K562 (cell line): Measurements from ENCODE around the gene RPS6KA4. TPM values are rescaled to one million over a fixed set of nuclear protein-coding genes. Genes with fewer than 3 reads are reported as not detected.

ENCODE experiments used
- BRD4 ChIP-seq: fragments of 200-600 bp; sonication (generic); IDR thresholded peaks from 2 replicates; pipeline ENCODE4 v1.6.1; 2017; ENCODE audit warnings: inconsistent platforms
- ETS2 ChIP-seq: IDR thresholded peaks from 2 replicates; pipeline ENCODE4 v1.6.1; 2016; ENCODE audit warnings: borderline replicate concordance, missing genetic modification characterization, mild to moderate bottlenecking, moderate library complexity, missing compliant biosample characterization; ENCODE audit not compliant: poor library complexity, severe bottlenecking
- HDAC8 ChIP-seq: fragments of 450-650 bp; IDR thresholded peaks from 2 replicates; pipeline ENCODE4 v1.6.1; 2016; ENCODE audit warnings: mild to moderate bottlenecking, missing genetic modification characterization, moderate library complexity, missing compliant biosample characterization
- KAT7 ChIP-seq: sonication (generic); formaldehyde crosslinking; IDR thresholded peaks from 2 replicates; pipeline ENCODE4 v1.8.0; 2022; ENCODE audit warnings: missing genetic modification reagents, mild to moderate bottlenecking, borderline replicate concordance
- MAFG ChIP-seq: fragments of 450-650 bp; conservative IDR thresholded peaks from 2 replicates; pipeline ENCODE4 v1.6.1; 2016; ENCODE audit warnings: missing genetic modification characterization, missing compliant biosample characterization
- OTX1 ChIP-seq: fragments of 450-650 bp; formaldehyde crosslinking; IDR thresholded peaks from 2 replicates; pipeline ENCODE4 v1.4.0; 2022; ENCODE audit warnings: mild to moderate bottlenecking
- POLR2AphosphoS5 ChIP-seq: IDR thresholded peaks from 2 replicates; pipeline ENCODE4 v1.6.1; 2011; ENCODE audit warnings: mild to moderate bottlenecking, low read depth, low read length, moderate library complexity; ENCODE audit not compliant: control insufficient read depth, insufficient read depth
- RB1 ChIP-seq: fragments of 450-650 bp; IDR thresholded peaks from 2 replicates; pipeline ENCODE4 v1.6.1; 2017; ENCODE audit warnings: low read depth, mild to moderate bottlenecking
- THRAP3 ChIP-seq: fragments of 450-650 bp; IDR thresholded peaks from 2 replicates; pipeline ENCODE4 v1.6.1; 2016; ENCODE audit warnings: mild to moderate bottlenecking, inconsistent platforms, borderline replicate concordance
- ZNF146 ChIP-seq: IDR thresholded peaks from one replicate; pipeline ENCODE4 v1.6.1; 2018; ENCODE audit warnings: missing compliant biosample characterization; ENCODE audit not compliant: unreplicated experiment
- ZNF239 ChIP-seq: fragments of 250-450 bp; sonication (Bioruptor Pico); IDR thresholded peaks from 2 replicates; pipeline ENCODE4 v1.4.0; 2020; ENCODE audit warnings: mild to moderate bottlenecking
- ZNF24 ChIP-seq: fragments of 450-650 bp; IDR thresholded peaks from 2 replicates; pipeline ENCODE4 v1.6.1; 2016
- ZNF263 ChIP-seq: sonication (generic); formaldehyde crosslinking; IDR thresholded peaks from 2 replicates; pipeline ENCODE4 v1.8.0; 2022; ENCODE audit warnings: mild to moderate bottlenecking, missing genetic modification reagents, borderline replicate concordance
- polyA plus RNA-seq, 8 experiments: library from polyadenylated mRNA; depleted of rRNA in 4 of 8; stranded (reverse) in 5 of 8; unstranded in 3 of 8; fragments of >200 nt; fragmentation: Nextera tagmentation in 2 of 8; fragmentation: Illumina TruSeq in 1 of 8; extraction: Ambion mirVana in 2 of 8; extraction: Trizol in 1 of 8; gene quantifications; 2 replicates each; pipeline versions ENCODE4 v1.2.1 to v1.2.3, GENCODE V29; 2011 to 2014; ENCODE audit warnings: inconsistent platforms in 1 of 8, missing spikeins in 1 of 8
- total RNA-seq, 7 experiments: library from RNA; depleted of rRNA in 6 of 7; stranded (reverse); fragments of >200 nt in 6 of 7; fragmentation: Illumina TruSeq in 2 of 7; extraction: Trizol in 2 of 7; gene quantifications; 2 replicates each; pipeline versions ENCODE4 v1.2.1 to v1.2.3, GENCODE V29; 2011 to 2021; ENCODE audit warnings: low replicate concordance in 1 of 7
- TF ChIP-seq, protein P1 (sequence below): sonication (generic); formaldehyde crosslinking; IDR thresholded peaks from 2 replicates; pipeline ENCODE4 v1.8.1; 2023; ENCODE audit warnings: mild to moderate bottlenecking, missing genetic modification reagents
- TF ChIP-seq, protein P2 (sequence below): sonication (generic); formaldehyde crosslinking; IDR thresholded peaks from 2 replicates; pipeline ENCODE4 v1.9.0; 2022; ENCODE audit warnings: mild to moderate bottlenecking, missing genetic modification reagents
- TF ChIP-seq, protein P3 (sequence below), 2 experiments: fragments of 450-650 bp; formaldehyde crosslinking in 1 of 2; IDR thresholded peaks; 2 replicates each; pipeline versions ENCODE4 v1.4.0 to v1.6.1; 2014 to 2020; ENCODE audit warnings: mild to moderate bottlenecking in 2 of 2, borderline replicate concordance in 1 of 2, low read depth in 1 of 2

The RPS6KA4 gene
- total and polyA plus RNA-seq, 9 of the 15 experiments (the other 6 are each of a cell fraction or from before 2014, with no cell fraction given), result 0.15 to 23.8 (median 9.8) TPM

DNA sequence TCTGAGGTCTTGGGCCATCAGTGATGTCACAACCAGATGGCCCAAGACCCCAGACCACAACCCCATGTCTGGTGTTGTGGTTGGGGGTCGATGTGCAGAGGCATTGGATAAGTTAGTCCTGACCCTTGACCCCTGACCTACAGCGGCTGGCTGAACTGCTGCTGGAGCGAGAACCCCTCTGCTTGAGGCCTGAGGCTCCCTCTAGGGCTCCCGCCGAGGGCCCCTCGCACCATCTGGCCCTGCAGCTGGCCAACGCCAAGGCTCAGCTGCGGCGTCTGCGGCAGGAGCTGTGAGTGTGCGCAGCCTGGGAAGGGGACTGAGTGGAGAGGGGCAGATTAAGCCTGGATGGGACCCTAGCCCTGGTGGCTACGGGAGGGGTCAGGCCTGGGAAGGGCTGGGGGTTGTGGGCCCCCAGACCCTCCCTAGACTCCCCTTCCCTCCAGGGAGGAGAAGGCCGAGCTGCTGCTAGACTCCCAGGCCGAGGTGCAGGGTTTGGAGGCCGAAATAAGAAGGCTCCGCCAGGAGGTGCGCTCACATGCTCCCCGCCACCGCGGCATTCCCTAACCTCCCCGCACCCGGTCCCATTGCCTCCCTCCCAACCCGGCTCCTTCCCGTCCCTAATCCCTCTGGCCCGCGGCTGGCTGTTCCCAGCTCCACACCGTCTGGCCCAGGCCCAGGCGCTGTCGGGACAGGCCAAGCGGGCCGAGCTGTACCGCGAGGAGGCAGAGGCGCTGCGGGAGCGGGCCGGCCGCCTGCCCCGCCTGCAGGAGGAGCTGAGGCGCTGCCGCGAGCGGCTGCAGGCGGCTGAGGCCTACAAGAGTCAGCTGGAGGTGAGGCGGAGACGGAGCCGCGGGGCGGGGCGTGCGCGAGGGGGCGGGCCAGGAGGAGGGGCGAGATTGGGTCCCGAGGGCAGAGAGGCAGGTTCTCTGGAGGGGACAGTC, 16.8 kb upstream of the RPS6KA4 start (continued):
- TF ChIP-seq THRAP3, result no peak
- TF ChIP-seq ZNF239 (CRISPR knock-in tag), result no peak
- no peak for TF ChIP-seq ETS2
- TF ChIP-seq ZNF146, result no peak
- 0 out of 2 replicates have a peak, but pooled peaks have one; percentile 35 for TF ChIP-seq HDAC8 (tag)
- no peak for TF ChIP-seq MAFG (tag)
- 0 out of 2 replicates have a peak, but pooled peaks have one; percentile 18 for TF ChIP-seq ZNF24
- TF ChIP-seq, protein P1, sequence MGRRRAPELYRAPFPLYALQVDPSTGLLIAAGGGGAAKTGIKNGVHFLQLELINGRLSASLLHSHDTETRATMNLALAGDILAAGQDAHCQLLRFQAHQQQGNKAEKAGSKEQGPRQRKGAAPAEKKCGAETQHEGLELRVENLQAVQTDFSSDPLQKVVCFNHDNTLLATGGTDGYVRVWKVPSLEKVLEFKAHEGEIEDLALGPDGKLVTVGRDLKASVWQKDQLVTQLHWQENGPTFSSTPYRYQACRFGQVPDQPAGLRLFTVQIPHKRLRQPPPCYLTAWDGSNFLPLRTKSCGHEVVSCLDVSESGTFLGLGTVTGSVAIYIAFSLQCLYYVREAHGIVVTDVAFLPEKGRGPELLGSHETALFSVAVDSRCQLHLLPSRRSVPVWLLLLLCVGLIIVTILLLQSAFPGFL (CRISPR knock-in tag), result no peak
- no peak for TF ChIP-seq OTX1 (CRISPR knock-in tag)
- no peak for TF ChIP-seq BRD4
- TF ChIP-seq, protein P2, sequence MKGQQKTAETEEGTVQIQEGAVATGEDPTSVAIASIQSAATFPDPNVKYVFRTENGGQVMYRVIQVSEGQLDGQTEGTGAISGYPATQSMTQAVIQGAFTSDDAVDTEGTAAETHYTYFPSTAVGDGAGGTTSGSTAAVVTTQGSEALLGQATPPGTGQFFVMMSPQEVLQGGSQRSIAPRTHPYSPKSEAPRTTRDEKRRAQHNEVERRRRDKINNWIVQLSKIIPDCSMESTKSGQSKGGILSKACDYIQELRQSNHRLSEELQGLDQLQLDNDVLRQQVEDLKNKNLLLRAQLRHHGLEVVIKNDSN (CRISPR knock-in tag), result no peak; the same call in 1 of the 2 replicates
- TF ChIP-seq ZNF263 (CRISPR knock-in tag), result no peak
- no peak for TF ChIP-seq KAT7 (CRISPR knock-in tag)
- TF ChIP-seq, protein P3, sequence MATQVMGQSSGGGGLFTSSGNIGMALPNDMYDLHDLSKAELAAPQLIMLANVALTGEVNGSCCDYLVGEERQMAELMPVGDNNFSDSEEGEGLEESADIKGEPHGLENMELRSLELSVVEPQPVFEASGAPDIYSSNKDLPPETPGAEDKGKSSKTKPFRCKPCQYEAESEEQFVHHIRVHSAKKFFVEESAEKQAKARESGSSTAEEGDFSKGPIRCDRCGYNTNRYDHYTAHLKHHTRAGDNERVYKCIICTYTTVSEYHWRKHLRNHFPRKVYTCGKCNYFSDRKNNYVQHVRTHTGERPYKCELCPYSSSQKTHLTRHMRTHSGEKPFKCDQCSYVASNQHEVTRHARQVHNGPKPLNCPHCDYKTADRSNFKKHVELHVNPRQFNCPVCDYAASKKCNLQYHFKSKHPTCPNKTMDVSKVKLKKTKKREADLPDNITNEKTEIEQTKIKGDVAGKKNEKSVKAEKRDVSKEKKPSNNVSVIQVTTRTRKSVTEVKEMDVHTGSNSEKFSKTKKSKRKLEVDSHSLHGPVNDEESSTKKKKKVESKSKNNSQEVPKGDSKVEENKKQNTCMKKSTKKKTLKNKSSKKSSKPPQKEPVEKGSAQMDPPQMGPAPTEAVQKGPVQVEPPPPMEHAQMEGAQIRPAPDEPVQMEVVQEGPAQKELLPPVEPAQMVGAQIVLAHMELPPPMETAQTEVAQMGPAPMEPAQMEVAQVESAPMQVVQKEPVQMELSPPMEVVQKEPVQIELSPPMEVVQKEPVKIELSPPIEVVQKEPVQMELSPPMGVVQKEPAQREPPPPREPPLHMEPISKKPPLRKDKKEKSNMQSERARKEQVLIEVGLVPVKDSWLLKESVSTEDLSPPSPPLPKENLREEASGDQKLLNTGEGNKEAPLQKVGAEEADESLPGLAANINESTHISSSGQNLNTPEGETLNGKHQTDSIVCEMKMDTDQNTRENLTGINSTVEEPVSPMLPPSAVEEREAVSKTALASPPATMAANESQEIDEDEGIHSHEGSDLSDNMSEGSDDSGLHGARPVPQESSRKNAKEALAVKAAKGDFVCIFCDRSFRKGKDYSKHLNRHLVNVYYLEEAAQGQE (IDR thresholded peaks at IDR 0.05; ENCODE audit: borderline replicate concordance), result peak; percentile 94
- TF ChIP-seq, protein P3 (CRISPR knock-in tag; IDR thresholded peaks at IDR 0.05; ENCODE audit: low read depth), result no peak
- TF ChIP-seq POLR2AphosphoS5, result no peak
- peak; percentile 63 for TF ChIP-seq RB1
